Loucy (cell line): ENCODE data around the gene RP2.

Experiments
- H2AFZ ChIP-seq: fragments of 200-600 bp; sonication (generic); 2 replicates; pipeline ENCODE4 v1.6.0; 2016; ENCODE audit warnings: antibody characterized with exemption, mild to moderate bottlenecking, low read length, moderate library complexity
- H3F3A ChIP-seq: fragments of 200-600 bp; 2 replicates; pipeline ENCODE4 v1.6.0; 2016; ENCODE audit warnings: antibody characterized with exemption, low read depth, mild to moderate bottlenecking
- H3K27me3 ChIP-seq: fragments of 200-600 bp; sonication (generic); 2 replicates; pipeline ENCODE4 v1.6.1; 2014; ENCODE audit warnings: low read length, mild to moderate bottlenecking; ENCODE audit not compliant: insufficient read depth, poor library complexity, severe bottlenecking
- H3K36me3 ChIP-seq: fragments of 200-600 bp; sonication (generic); 2 replicates; pipeline ENCODE4 v1.6.1; 2016; ENCODE audit warnings: low read length; ENCODE audit not compliant: insufficient read depth
- H3K4me1 ChIP-seq: fragments of 200-600 bp; sonication (generic); 2 replicates; pipeline ENCODE4 v1.5.1; 2014; ENCODE audit warnings: low read length, mild to moderate bottlenecking; ENCODE audit not compliant: insufficient read depth, poor library complexity, severe bottlenecking
- H3K4me2 ChIP-seq: fragments of 200-600 bp; sonication (generic); 2 replicates; pipeline ENCODE4 v1.6.0; 2014; ENCODE audit warnings: antibody characterized with exemption, low read length, low read depth, mild to moderate bottlenecking; ENCODE audit not compliant: poor library complexity, severe bottlenecking
- H3K4me3 ChIP-seq: fragments of 200-600 bp; sonication (generic); 2 replicates; pipeline ENCODE4 v1.5.1; 2014; ENCODE audit warnings: low read length, mild to moderate bottlenecking, mixed read lengths; ENCODE audit not compliant: poor library complexity, severe bottlenecking
- H3K79me2 ChIP-seq: fragments of 200-600 bp; sonication (generic); 2 replicates; pipeline ENCODE4 v1.6.1; 2014; ENCODE audit warnings: low read length; ENCODE audit not compliant: insufficient read depth
- H3K9ac ChIP-seq: fragments of 200-600 bp; sonication (generic); 2 replicates; pipeline ENCODE4 v1.6.0; 2014; ENCODE audit warnings: mild to moderate bottlenecking, low read depth, low read length, moderate library complexity; ENCODE audit not compliant: poor library complexity, severe bottlenecking
- H3K9me2 ChIP-seq: fragments of 200-600 bp; sonication (generic); replicated peaks from 2 replicates; pipeline ENCODE4 v1.6.1; 2016; ENCODE audit warnings: low read depth, low read length, mixed read lengths
- H3K9me3 ChIP-seq: fragments of 200-600 bp; sonication (generic); 2 replicates; pipeline ENCODE4 v1.6.1; 2014; ENCODE audit warnings: mild to moderate bottlenecking, antibody characterized with exemption, low read length, low read depth; ENCODE audit not compliant: insufficient read depth
- H4K20me1 ChIP-seq: fragments of 200-600 bp; sonication (generic); 2 replicates; pipeline ENCODE4 v1.6.0; 2014; ENCODE audit warnings: antibody characterized with exemption, low read length, mild to moderate bottlenecking; ENCODE audit not compliant: insufficient read depth, poor library complexity, severe bottlenecking
- EZH2phosphoT487 ChIP-seq: fragments of 200-600 bp; IDR thresholded peaks from 2 replicates; pipeline ENCODE4 v1.6.1; 2018; ENCODE audit warnings: antibody characterized with exemption, mild to moderate bottlenecking, moderate library complexity, borderline replicate concordance
- TF ChIP-seq, protein P1 (sequence below): fragments of 200-600 bp; sonication (generic); conservative IDR thresholded peaks from 2 replicates; pipeline ENCODE4 v1.5.1; 2014; ENCODE audit warnings: mild to moderate bottlenecking, antibody characterized with exemption, low read length

The RP2 gene

DNA sequence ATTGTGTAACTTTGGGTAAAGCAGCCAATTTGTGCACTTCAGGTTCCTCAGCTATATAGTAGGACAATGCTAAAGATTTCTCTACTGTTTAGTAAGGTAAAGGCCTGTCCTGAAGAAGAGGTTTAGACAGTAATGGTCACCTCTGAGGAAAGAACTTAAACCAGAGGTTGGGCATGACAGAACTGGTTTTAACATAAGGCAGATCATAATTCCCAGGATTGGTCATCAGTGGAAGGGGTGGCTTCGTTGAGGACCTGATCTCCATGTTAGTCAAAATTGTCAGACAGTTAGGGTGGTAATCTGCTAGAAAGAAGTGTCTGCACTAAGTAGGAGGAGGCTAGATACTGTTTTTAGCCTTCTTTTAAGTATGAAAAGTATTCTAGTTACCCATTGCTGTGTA is 4.1 kb downstream of the RP2 start:
- TF ChIP-seq, protein P1, sequence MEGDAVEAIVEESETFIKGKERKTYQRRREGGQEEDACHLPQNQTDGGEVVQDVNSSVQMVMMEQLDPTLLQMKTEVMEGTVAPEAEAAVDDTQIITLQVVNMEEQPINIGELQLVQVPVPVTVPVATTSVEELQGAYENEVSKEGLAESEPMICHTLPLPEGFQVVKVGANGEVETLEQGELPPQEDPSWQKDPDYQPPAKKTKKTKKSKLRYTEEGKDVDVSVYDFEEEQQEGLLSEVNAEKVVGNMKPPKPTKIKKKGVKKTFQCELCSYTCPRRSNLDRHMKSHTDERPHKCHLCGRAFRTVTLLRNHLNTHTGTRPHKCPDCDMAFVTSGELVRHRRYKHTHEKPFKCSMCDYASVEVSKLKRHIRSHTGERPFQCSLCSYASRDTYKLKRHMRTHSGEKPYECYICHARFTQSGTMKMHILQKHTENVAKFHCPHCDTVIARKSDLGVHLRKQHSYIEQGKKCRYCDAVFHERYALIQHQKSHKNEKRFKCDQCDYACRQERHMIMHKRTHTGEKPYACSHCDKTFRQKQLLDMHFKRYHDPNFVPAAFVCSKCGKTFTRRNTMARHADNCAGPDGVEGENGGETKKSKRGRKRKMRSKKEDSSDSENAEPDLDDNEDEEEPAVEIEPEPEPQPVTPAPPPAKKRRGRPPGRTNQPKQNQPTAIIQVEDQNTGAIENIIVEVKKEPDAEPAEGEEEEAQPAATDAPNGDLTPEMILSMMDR, result no peak
- TF ChIP-seq EZH2phosphoT487, result no peak
- H3K27me3 ChIP-seq, result no peaks in the 10 kb centered on the region
- H3K9me3 ChIP-seq, result no peaks in the 10 kb centered on the region
- no peaks in the 10 kb centered on the region for H3K9me2 ChIP-seq
- H3K4me1 ChIP-seq, result peaks cover 2% of the 10 kb centered on the region
- no peaks in the 10 kb centered on the region for H3F3A ChIP-seq
- H4K20me1 ChIP-seq, result peaks cover 16% of the 10 kb centered on the region
- H2AFZ ChIP-seq, result no peak overlapping the region
- H3K4me3 ChIP-seq, result peak overlapping the region; percentile 83
- peaks cover 73% of the 10 kb centered on the region for H3K79me2 ChIP-seq
- H3K4me2 ChIP-seq, result peak overlapping the region; percentile 84
- H3K36me3 ChIP-seq, result no peaks in the 10 kb centered on the region
- peak overlapping the region; percentile 36 for H3K9ac ChIP-seq

DNA sequence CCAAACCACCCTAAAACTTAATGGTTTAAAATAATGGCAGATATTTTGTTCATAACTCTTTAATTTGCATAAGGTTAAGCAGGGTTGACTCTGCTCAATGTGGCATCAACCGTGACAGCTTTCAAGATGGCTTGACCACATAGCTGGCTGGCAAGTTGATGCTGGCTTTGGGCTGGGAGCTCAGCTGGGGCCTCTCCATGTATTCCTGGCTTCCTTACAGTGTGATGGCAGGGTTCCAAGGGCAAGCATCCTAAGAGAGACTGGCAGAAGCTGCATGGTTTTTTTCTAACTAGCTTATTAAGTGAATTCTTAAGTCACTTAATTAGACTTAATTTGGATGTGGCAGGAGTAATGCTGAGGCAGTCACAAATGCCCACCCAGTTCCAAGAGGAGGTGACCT is 4.5 kb downstream of the RP2 start:
- TF ChIP-seq, protein P1, result no peak
- TF ChIP-seq EZH2phosphoT487, result no peak
- Histone ChIP-seq H2AFZ (no peak overlapping the region), H3K36me3 (no peaks in the 10 kb centered on the region), H3K4me2 (peak overlapping the region; percentile 84), H3K4me3 (peak overlapping the region; percentile 83), H3K9ac (peak overlapping the region; percentile 36), H3K9me2 (no peaks in the 10 kb centered on the region), H4K20me1 (peaks cover 16% of the 10 kb centered on the region), H3K9me3 (no peaks in the 10 kb centered on the region), H3K27me3 (no peaks in the 10 kb centered on the region), H3K79me2 (peaks cover 76% of the 10 kb centered on the region), H3K4me1 (peaks cover 2% of the 10 kb centered on the region), H3F3A (no peaks in the 10 kb centered on the region)

DNA sequence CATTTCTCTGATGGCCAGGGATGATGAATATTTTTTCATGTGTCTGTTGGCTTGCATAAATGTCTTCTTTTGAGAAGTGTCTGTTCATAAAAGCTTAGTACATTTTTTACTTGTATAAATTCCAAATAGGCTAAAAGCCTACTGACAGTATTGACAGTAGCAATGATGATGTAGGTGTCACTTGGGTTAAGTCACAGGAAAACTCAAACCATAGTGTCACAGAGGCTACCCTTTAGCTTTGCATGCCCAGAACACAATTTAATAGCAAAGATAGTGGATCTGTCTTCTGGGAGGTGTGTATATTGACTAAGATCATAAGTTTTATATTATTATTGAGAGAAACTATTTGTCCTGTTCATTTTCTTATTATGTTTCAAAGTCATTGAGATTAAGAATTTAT is 8.1 kb downstream of the RP2 start:
- Histone ChIP-seq H3K27me3 (no peaks in the 10 kb centered on the region), H3K9ac (no peak overlapping the region), H3F3A (no peaks in the 10 kb centered on the region), H3K9me2 (no peaks in the 10 kb centered on the region), H3K4me1 (peaks cover 2% of the 10 kb centered on the region), H4K20me1 (peaks cover 5% of the 10 kb centered on the region), H2AFZ (no peak overlapping the region), H3K79me2 (peaks cover 69% of the 10 kb centered on the region), H3K9me3 (no peaks in the 10 kb centered on the region), H3K4me2 (no peak overlapping the region), H3K36me3 (no peaks in the 10 kb centered on the region), H3K4me3 (no peak overlapping the region)
- TF ChIP-seq, protein P1, result no peak
- no peak for TF ChIP-seq EZH2phosphoT487
